K562 (cell line): Measurements from ENCODE around the gene FLAD1. TPM values are rescaled to one million over a fixed set of nuclear protein-coding genes. Genes with fewer than 3 reads are reported as not detected.

ENCODE experiments used
- BHLHE40 ChIP-seq: IDR thresholded peaks from 2 replicates; pipeline ENCODE4 v1.6.1; 2011; ENCODE audit warnings: low read length, improper control_type of control experiment
- CBFB ChIP-seq: sonication (generic); formaldehyde crosslinking; IDR thresholded peaks from 2 replicates; pipeline ENCODE4 v1.4.0; 2020; ENCODE audit warnings: mild to moderate bottlenecking, missing genetic modification reagents
- CUX1 ChIP-seq: fragments of 200-800 bp; sonication (Bioruptor generic); IDR thresholded peaks from 2 replicates; pipeline ENCODE4 v1.6.1; 2016; ENCODE audit warnings: missing genetic modification characterization, missing compliant biosample characterization
- ELF1 ChIP-seq: fragments of 200-800 bp; sonication (Bioruptor generic); IDR thresholded peaks from 2 replicates; pipeline ENCODE4 v1.6.1; 2016; ENCODE audit warnings: missing genetic modification characterization, missing compliant biosample characterization
- HNRNPH1 ChIP-seq: fragments of 200-400 bp; formaldehyde crosslinking; optimal IDR thresholded peaks from 2 replicates; pipeline ENCODE3; 2017; ENCODE audit warnings: low read depth, mild to moderate bottlenecking, low read length, moderate library complexity
- JUN ChIP-seq, 2 experiments: sonication (generic) in 1 of 2; formaldehyde crosslinking in 1 of 2; IDR thresholded peaks; 2 replicates each; pipeline versions ENCODE4 v1.6.1 to v1.8.0; 2012 to 2022; ENCODE audit warnings: borderline replicate concordance in 2 of 2, mild to moderate bottlenecking in 2 of 2, improper control_type of control experiment in 1 of 2, low read depth in 1 of 2, low read length in 1 of 2, missing genetic modification reagents in 1 of 2
- JUND ChIP-seq, 2 experiments: IDR thresholded peaks; 2 replicates in 1 of 2; 3 replicates in 1 of 2; pipeline ENCODE4 v1.6.1; 2011; ENCODE audit warnings: borderline replicate concordance in 2 of 2, low read depth in 2 of 2, low read length in 2 of 2, improper control_type of control experiment in 1 of 2, missing biosample characterization in 1 of 2, missing genetic modification characterization in 1 of 2, missing genetic modification reagents in 1 of 2
- LARP7 ChIP-seq: fragments of 450-650 bp; IDR thresholded peaks from 2 replicates; pipeline ENCODE4 v1.6.1; 2016
- MECOM ChIP-seq: fragments of 250-450 bp; sonication (Bioruptor Pico); IDR thresholded peaks from 2 replicates; pipeline ENCODE4 v1.8.0; 2022; ENCODE audit warnings: inconsistent platforms
- RBM25 ChIP-seq: fragments of 200-400 bp; formaldehyde crosslinking; IDR thresholded peaks from 2 replicates; pipeline ENCODE4 v1.6.1; 2018; ENCODE audit warnings: low read length, low read depth, moderate library complexity; ENCODE audit not compliant: severe bottlenecking
- RCOR1 ChIP-seq, 2 experiments: IDR thresholded peaks; 2 replicates each; pipeline ENCODE4 v1.6.1; 2012; ENCODE audit warnings: low read depth in 2 of 2, low read length in 2 of 2, borderline replicate concordance in 1 of 2, improper control_type of control experiment in 1 of 2
- SNIP1 ChIP-seq: fragments of 450-650 bp; IDR thresholded peaks from 2 replicates; pipeline ENCODE4 v1.7.1; 2017; ENCODE audit warnings: low read depth, mild to moderate bottlenecking
- SREBF2 ChIP-seq: sonication (generic); formaldehyde crosslinking; IDR thresholded peaks from 2 replicates; pipeline ENCODE4 v1.4.0; 2020; ENCODE audit warnings: mild to moderate bottlenecking, missing genetic modification reagents
- STAT6 ChIP-seq: sonication (generic); formaldehyde crosslinking; IDR thresholded peaks from 2 replicates; pipeline ENCODE4 v1.8.1; 2023; ENCODE audit warnings: mild to moderate bottlenecking, missing genetic modification reagents
- SUPT5H ChIP-seq: fragments of 450-650 bp; IDR thresholded peaks from 2 replicates; pipeline ENCODE4 v1.6.1; 2016
- XRCC4 ChIP-seq: IDR thresholded peaks from one replicate; pipeline ENCODE4 v1.6.1; 2011; ENCODE audit not compliant: insufficient read depth, insufficient read length; ENCODE audit errors: extremely low read depth
- polyA plus RNA-seq, 8 experiments: library from polyadenylated mRNA; depleted of rRNA in 4 of 8; stranded (reverse) in 5 of 8; unstranded in 3 of 8; fragments of >200 nt; fragmentation: Nextera tagmentation in 2 of 8; fragmentation: Illumina TruSeq in 1 of 8; extraction: Ambion mirVana in 2 of 8; extraction: Trizol in 1 of 8; gene quantifications; 2 replicates each; pipeline versions ENCODE4 v1.2.1 to v1.2.3, GENCODE V29; 2011 to 2014; ENCODE audit warnings: inconsistent platforms in 1 of 8, missing spikeins in 1 of 8
- total RNA-seq, 7 experiments: library from RNA; depleted of rRNA in 6 of 7; stranded (reverse); fragments of >200 nt in 6 of 7; fragmentation: Illumina TruSeq in 2 of 7; extraction: Trizol in 2 of 7; gene quantifications; 2 replicates each; pipeline versions ENCODE4 v1.2.1 to v1.2.3, GENCODE V29; 2011 to 2021; ENCODE audit warnings: low replicate concordance in 1 of 7
- TF ChIP-seq, protein P1 (sequence below), 2 experiments: fragments of 250-450 bp in 1 of 2; fragments of 450-650 bp in 1 of 2; sonication (Bioruptor Pico) in 1 of 2; IDR thresholded peaks; 2 replicates each; pipeline versions ENCODE4 v1.6.1 to v1.8.0; 2016 to 2021; ENCODE audit warnings: mild to moderate bottlenecking in 2 of 2, moderate library complexity in 2 of 2, missing compliant biosample characterization in 1 of 2, missing genetic modification characterization in 1 of 2

Gene FLAD1
- total and polyA plus RNA-seq, 9 of the 15 experiments (the other 6 are each of a cell fraction or from before 2014, with no cell fraction given): 24.9 to 85.8 (median 67.0) TPM

DNA sequence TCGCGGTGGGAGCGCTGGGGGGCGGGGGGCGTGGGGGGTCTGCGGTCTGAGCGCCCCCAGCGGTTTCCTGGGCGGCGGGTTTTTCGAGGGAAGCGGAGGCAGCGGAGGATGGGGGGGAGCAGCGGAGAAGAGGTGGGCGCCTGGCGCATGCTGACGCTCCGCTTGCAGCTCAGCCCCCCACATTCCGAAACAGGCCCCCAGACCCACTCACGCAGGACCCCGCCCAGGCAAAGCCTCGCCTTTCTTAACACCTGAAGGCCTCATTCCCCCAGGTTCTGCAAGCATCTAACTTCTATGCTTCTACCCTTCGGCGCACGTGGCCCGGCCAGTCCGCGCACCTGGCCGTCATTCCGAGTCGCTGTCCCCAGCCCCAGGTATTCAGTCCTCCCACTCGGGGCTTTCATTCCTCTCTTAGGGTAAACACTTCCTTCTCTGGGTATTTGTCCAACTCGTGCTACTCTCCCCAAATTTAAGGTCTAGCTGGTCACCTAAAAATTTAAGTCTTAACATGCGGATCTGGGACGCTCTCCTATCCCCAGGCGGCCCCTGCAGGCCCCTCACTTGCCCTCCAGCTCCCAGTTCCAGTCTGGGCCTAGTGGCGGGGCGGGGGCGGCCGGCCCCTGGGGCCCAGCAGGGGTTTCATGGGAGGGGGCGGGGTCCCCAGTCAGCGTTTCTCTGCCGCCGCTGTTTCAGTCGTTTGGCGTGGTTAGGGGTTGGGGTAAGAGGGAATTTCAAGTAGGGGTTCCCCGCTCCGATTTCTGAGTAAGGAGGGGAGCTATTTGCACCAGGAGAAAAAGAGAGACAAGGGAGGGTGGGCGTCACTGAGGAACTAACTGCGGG, 16.6 kb downstream of the FLAD1 start (continued):
- TF ChIP-seq STAT6: no peak
- TF ChIP-seq SUPT5H: peak; percentile 59
- TF ChIP-seq JUN (IDR thresholded peaks at IDR 0.05; ENCODE audit: borderline replicate concordance, low read depth, low read length): 0 out of 2 replicates have a peak, but pooled peaks have one; percentile 29
- TF ChIP-seq JUN (CRISPR knock-in tag; IDR thresholded peaks at IDR 0.05; ENCODE audit: borderline replicate concordance): no peak
- no peak for TF ChIP-seq MECOM (CRISPR knock-in tag)
- TF ChIP-seq LARP7: no peak
- TF ChIP-seq ELF1: peak; percentile 23; the same call in 1 of the 2 replicates
- TF ChIP-seq HNRNPH1: no peak
- TF ChIP-seq CUX1: peak; percentile 79; the same call in 1 of the 2 replicates
- peak; percentile 26; the same call in 1 of the 2 replicates for TF ChIP-seq JUND (IDR thresholded peaks at IDR 0.05; ENCODE audit: borderline replicate concordance, low read depth, low read length)
- TF ChIP-seq JUND (tag; IDR thresholded peaks at IDR 0.05; ENCODE audit: borderline replicate concordance, low read depth, low read length): no peak; the same call in 2 of the 3 replicates
- TF ChIP-seq SNIP1: no peak
- TF ChIP-seq CBFB (CRISPR knock-in tag): no peak
- no peak for TF ChIP-seq XRCC4
- TF ChIP-seq BHLHE40: peak; percentile 46; the same call in 1 of the 2 replicates
- TF ChIP-seq, protein P1, sequence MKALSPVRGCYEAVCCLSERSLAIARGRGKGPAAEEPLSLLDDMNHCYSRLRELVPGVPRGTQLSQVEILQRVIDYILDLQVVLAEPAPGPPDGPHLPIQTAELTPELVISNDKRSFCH (CRISPR knock-in tag; IDR thresholded peaks at IDR 0.05): no peak
- TF ChIP-seq, protein P1 (tag; IDR thresholded peaks at IDR 0.05): peak; percentile 68
- no peak for TF ChIP-seq SREBF2
- TF ChIP-seq RBM25: no peak
- TF ChIP-seq RCOR1 (IDR thresholded peaks at IDR 0.05; ENCODE audit: borderline replicate concordance in 1 of 2, low read depth in 2 of 2, low read length in 2 of 2): peak in 1 of 2 experiments; percentile 25; a peak in 1 of 4 replicates
